ENCODE measurements around the gene CD44.

- TF ChIP-seq CTCF (IDR thresholded peaks at IDR 0.05; ENCODE audit: poor library complexity, severe bottlenecking), result no peak
- no peak for TF ChIP-seq TAF1 (IDR thresholded peaks at IDR 0.05; ENCODE audit: low read depth)
- TF ChIP-seq EZH2 (IDR thresholded peaks at IDR 0.05; ENCODE audit: borderline replicate concordance, insufficient read depth, low read length, poor library complexity, severe bottlenecking), result no peak
- TF ChIP-seq EP300 (conservative IDR thresholded peaks at IDR 0.05; ENCODE audit: poor library complexity, severe bottlenecking), result no peak
- no peak for TF ChIP-seq MXI1 (conservative IDR thresholded peaks at IDR 0.05; ENCODE audit: poor library complexity, severe bottlenecking)
Measured at GRCh38 chr11:35277827-35278226, 138.9 kb downstream of the CD44 start.
